WTC11 (cell line): ENCODE data around the gene IPO11. TPM values are rescaled to one million over a fixed set of nuclear protein-coding genes. Genes with fewer than 3 reads are reported as not detected.
"Not testable (repeated sequence)": the region's sequence is repeated elsewhere in the genome, so short reads cannot be mapped to it uniquely, and the experiment has no call there.

ENCODE experiments used
- ATAC-seq: fragments of 200-7000 bp; cut with Tn5 transposase; 2 replicates; pipeline ENCODE4 v1.10.0; 2021; ENCODE audit warnings: mild to moderate bottlenecking, moderate library complexity
- CTCF ChIA-PET: fragments of 300-600 bp; sonication (Branson Sonifier 250); formaldehyde crosslinking; loops from one replicate; lab custom pipeline; 2021; ENCODE audit warnings: antibody characterized with exemption; lab: Charles Lee
- POLR2A ChIA-PET: fragments of 350-600 bp; sonication (Branson Sonifier 250); formaldehyde crosslinking; loops from one replicate; lab custom pipeline; 2021; ENCODE audit warnings: antibody characterized with exemption; lab: Charles Lee
- DNase-seq: peaks from one replicate; pipeline ENCODE4 v3.0.0; 2021; ENCODE audit warnings: low spot score
- H3K27ac Mint-ChIP-seq: 2 replicates; pipeline ENCODE4 v1.8.0; 2021; ENCODE audit warnings: mixed read lengths
- H3K27me3 Mint-ChIP-seq: 2 replicates; pipeline ENCODE4 v1.8.0; 2021; ENCODE audit warnings: low read depth, mild to moderate bottlenecking, moderate library complexity, mixed read lengths
- H3K36me3 Mint-ChIP-seq: 2 replicates; pipeline ENCODE4 v1.8.0; 2021; ENCODE audit warnings: mixed read lengths
- H3K4me1 Mint-ChIP-seq: 2 replicates; pipeline ENCODE4 v1.8.0; 2022; ENCODE audit warnings: mixed read lengths
- H3K4me3 Mint-ChIP-seq: 2 replicates; pipeline ENCODE4 v1.8.0; 2021; ENCODE audit warnings: mild to moderate bottlenecking, moderate library complexity, mixed read lengths
- H3K9me3 Mint-ChIP-seq: 2 replicates; pipeline ENCODE4 v1.8.0; 2021; ENCODE audit warnings: mixed read lengths
- AR ChIP-seq: fragments of 250-450 bp; sonication (Bioruptor Pico); IDR thresholded peaks from 2 replicates; pipeline ENCODE4 v1.9.0; 2021; ENCODE audit warnings: mild to moderate bottlenecking
- ATF1 ChIP-seq: sonication (generic); formaldehyde crosslinking; IDR thresholded peaks from 2 replicates; pipeline ENCODE4 v1.8.1; 2023; ENCODE audit warnings: mild to moderate bottlenecking, moderate library complexity, missing genetic modification reagents
- E2F5 ChIP-seq: sonication (generic); formaldehyde crosslinking; IDR thresholded peaks from 2 replicates; pipeline ENCODE4 v1.8.1; 2022; ENCODE audit warnings: mild to moderate bottlenecking, moderate library complexity, missing genetic modification reagents
- GTF2I ChIP-seq: fragments of 250-450 bp; sonication (Bioruptor Pico); conservative IDR thresholded peaks from 2 replicates; pipeline ENCODE4 v1.4.0; 2021; ENCODE audit warnings: mild to moderate bottlenecking
- HMGA2 ChIP-seq: fragments of 250-450 bp; sonication (Bioruptor Pico); IDR thresholded peaks from 2 replicates; pipeline ENCODE4 v1.4.0; 2021; ENCODE audit warnings: mild to moderate bottlenecking, moderate library complexity
- JUN ChIP-seq: sonication (generic); formaldehyde crosslinking; IDR thresholded peaks from 2 replicates; pipeline ENCODE4 v1.8.0; 2023; ENCODE audit warnings: mild to moderate bottlenecking, missing genetic modification reagents
- NFYB ChIP-seq: sonication (generic); formaldehyde crosslinking; conservative IDR thresholded peaks from 2 replicates; pipeline ENCODE4 v1.8.0; 2022; ENCODE audit warnings: low read depth, missing genetic modification reagents
- NR3C1 ChIP-seq: sonication (generic); formaldehyde crosslinking; conservative IDR thresholded peaks from 2 replicates; pipeline ENCODE4 v1.8.1; 2023; ENCODE audit warnings: low read depth, mild to moderate bottlenecking, missing genetic modification reagents
- OVOL2 ChIP-seq: fragments of 250-450 bp; sonication (Bioruptor Pico); IDR thresholded peaks from 2 replicates; pipeline ENCODE4 v1.9.0; 2021; ENCODE audit warnings: mild to moderate bottlenecking, borderline replicate concordance
- TEAD1 ChIP-seq: sonication (generic); formaldehyde crosslinking; IDR thresholded peaks from 2 replicates; pipeline ENCODE4 v1.8.0; 2022; ENCODE audit warnings: mild to moderate bottlenecking, missing genetic modification reagents
- ZNF138 ChIP-seq: sonication (generic); formaldehyde crosslinking; conservative IDR thresholded peaks from 2 replicates; pipeline ENCODE4 v1.8.1; 2022; ENCODE audit warnings: mild to moderate bottlenecking, moderate library complexity, missing genetic modification reagents
- ZNF263 ChIP-seq: sonication (generic); formaldehyde crosslinking; IDR thresholded peaks from 2 replicates; pipeline ENCODE4 v1.8.1; 2022; ENCODE audit warnings: low read depth, mild to moderate bottlenecking, moderate library complexity, missing genetic modification reagents
- ZNF396 ChIP-seq: fragments of 250-450 bp; sonication (Bioruptor Pico); IDR thresholded peaks from 2 replicates; pipeline ENCODE4 v1.8.0; 2021; ENCODE audit warnings: mild to moderate bottlenecking, moderate library complexity, borderline replicate concordance
- ZNF532 ChIP-seq: fragments of 250-450 bp; sonication (Bioruptor Pico); IDR thresholded peaks from 2 replicates; pipeline ENCODE4 v1.9.0; 2021; ENCODE audit warnings: mild to moderate bottlenecking, borderline replicate concordance
- total RNA-seq: library from RNA; stranded (reverse); gene quantifications from 3 replicates; pipeline ENCODE4 v1.2.3, GENCODE V29; 2021
- TF ChIP-seq, protein P1 (sequence below): sonication (generic); formaldehyde crosslinking; IDR thresholded peaks from 2 replicates; pipeline ENCODE4 v1.8.0; 2023; ENCODE audit warnings: missing genetic modification reagents
- TF ChIP-seq, protein P2 (sequence below): fragments of 250-450 bp; sonication (Bioruptor Pico); IDR thresholded peaks from 2 replicates; pipeline ENCODE4 v1.8.0; 2021; ENCODE audit warnings: mild to moderate bottlenecking

Gene IPO11
- total RNA-seq, 1 experiment from 2014 or later, result 61.9 TPM

DNA sequence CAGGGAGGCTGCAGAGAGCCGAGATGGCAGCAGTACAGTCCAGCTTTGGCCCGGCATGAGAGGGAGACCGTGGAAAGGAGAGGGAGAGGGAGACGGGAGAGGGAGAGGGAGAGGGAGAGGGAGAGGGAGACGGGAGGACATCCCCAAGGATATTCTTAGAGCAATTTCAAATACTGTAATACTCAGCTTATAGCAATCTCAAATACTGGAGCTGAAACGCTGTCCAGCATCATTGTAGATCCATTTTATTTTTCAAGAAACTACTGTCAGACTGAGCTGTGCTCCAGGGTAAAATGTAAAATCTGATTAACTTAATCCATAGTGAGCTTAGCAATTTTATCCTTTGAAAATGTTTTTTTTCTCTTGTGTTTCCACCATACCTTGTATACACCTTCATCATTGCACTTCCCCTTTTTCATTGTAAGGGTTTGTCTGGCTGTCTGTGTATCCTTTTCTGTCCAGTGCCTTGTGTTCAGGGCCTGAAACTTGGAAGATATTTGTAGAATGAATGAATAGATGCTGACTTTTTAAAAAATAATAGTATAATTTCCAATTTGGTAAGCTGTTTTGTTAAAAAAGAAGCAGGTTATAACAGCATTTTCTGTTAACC is 102.1 kb downstream of the IPO11 start:
- Mint-ChIP-seq H3K36me3 (peaks cover 23% of the 10 kb centered on the region), H3K4me1 (no peaks in the 10 kb centered on the region), H3K27me3 (no peaks in the 10 kb centered on the region), H3K9me3 (no peaks in the 10 kb centered on the region), H3K4me3 (no peak overlapping the region), H3K27ac (no peak overlapping the region)
- ChIA-PET POLR2A (no interaction called here), CTCF (no interaction called here)
- no peak for ATAC-seq
- DNase-seq, result no peak
- TF ChIP-seq, protein P1, sequence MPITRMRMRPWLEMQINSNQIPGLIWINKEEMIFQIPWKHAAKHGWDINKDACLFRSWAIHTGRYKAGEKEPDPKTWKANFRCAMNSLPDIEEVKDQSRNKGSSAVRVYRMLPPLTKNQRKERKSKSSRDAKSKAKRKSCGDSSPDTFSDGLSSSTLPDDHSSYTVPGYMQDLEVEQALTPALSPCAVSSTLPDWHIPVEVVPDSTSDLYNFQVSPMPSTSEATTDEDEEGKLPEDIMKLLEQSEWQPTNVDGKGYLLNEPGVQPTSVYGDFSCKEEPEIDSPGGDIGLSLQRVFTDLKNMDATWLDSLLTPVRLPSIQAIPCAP (CRISPR knock-in tag), result no peak
- TF ChIP-seq ZNF396 (CRISPR knock-in tag), result no peak
- no peak for TF ChIP-seq GTF2I
- TF ChIP-seq JUN (CRISPR knock-in tag), result no peak
- no peak for TF ChIP-seq AR (CRISPR knock-in tag)
- no peak for TF ChIP-seq ATF1 (CRISPR knock-in tag)
- TF ChIP-seq, protein P2, sequence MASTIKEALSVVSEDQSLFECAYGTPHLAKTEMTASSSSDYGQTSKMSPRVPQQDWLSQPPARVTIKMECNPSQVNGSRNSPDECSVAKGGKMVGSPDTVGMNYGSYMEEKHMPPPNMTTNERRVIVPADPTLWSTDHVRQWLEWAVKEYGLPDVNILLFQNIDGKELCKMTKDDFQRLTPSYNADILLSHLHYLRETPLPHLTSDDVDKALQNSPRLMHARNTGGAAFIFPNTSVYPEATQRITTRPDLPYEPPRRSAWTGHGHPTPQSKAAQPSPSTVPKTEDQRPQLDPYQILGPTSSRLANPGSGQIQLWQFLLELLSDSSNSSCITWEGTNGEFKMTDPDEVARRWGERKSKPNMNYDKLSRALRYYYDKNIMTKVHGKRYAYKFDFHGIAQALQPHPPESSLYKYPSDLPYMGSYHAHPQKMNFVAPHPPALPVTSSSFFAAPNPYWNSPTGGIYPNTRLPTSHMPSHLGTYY (CRISPR knock-in tag), result no peak
- TF ChIP-seq ZNF138 (CRISPR knock-in tag), result no peak
- TF ChIP-seq NFYB (CRISPR knock-in tag), result no peak
- no peak for TF ChIP-seq HMGA2 (CRISPR knock-in tag)
- no peak for TF ChIP-seq E2F5 (CRISPR knock-in tag)
- no peak for TF ChIP-seq ZNF263 (CRISPR knock-in tag)
- no peak for TF ChIP-seq OVOL2 (CRISPR knock-in tag)
- no peak for TF ChIP-seq ZNF532 (CRISPR knock-in tag)
- no peak for TF ChIP-seq NR3C1
- no peak for TF ChIP-seq TEAD1 (CRISPR knock-in tag)

DNA sequence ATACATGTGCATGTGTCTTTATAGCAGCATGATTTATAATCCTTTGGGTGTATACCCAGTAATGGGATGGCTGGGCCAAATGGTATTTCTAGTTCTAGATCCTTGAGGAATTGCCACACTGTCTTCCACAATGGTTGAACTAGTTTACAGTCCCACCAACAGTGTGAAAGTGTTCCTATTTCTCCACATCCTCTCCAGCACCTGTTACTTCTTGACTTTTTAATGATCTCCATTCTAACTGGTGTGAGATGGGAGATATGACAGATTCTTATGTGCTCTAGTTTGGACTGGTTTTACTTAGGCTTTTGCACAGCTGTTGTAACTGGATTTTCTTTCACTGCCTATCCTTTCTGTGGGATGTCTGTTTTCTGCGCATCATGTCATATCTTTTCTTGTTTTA is 108.2 kb downstream of the IPO11 start:
- POLR2A ChIA-PET, H3K27me3 Mint-ChIP-seq, H3K9me3 Mint-ChIP-seq, H3K4me3 Mint-ChIP-seq, ATAC-seq, DNase-seq, H3K27ac Mint-ChIP-seq, CTCF ChIA-PET: not testable (repeated sequence)
- H3K4me1 Mint-ChIP-seq, result peaks cover 21% of the 10 kb centered on the region
- peaks cover 21% of the 10 kb centered on the region for H3K36me3 Mint-ChIP-seq
